ENCODE data around the gene ADGRF3. TPM values are rescaled to one million over a fixed set of nuclear protein-coding genes. Genes with fewer than 3 reads are reported as not detected.

Gene ADGRF3
- polyA plus RNA-seq, 1 of the 3 experiments (the other 2 are of a cell fraction): 0.31 TPM

GRCh38 chr2:26384597-26384996 lies 38.0 kb upstream of the ADGRF3 start:
- no peak for DNase-seq
- Histone ChIP-seq H2AFZ (ENCODE audit: low read depth) (no peak overlapping the region), H3K4me2 (no peak overlapping the region), H3K27me3 (ENCODE audit: insufficient read depth) (no peaks in the 10 kb centered on the region), H3K4me1 (ENCODE audit: control insufficient read depth in 1 of 2, insufficient read depth in 2 of 2, low read depth in 1 of 2, low read length in 1 of 2) (peaks cover 0 to 9% of the 10 kb centered on the region in 2 experiments; a peak in 2 of 4 replicates), H3F3A (replicated peaks; ENCODE audit: insufficient read depth) (no peaks in the 10 kb centered on the region), H3K4me3 (ENCODE audit: low read depth in 2 of 2, low read length in 1 of 2) (no peak overlapping the region), H3K36me3 (replicated peaks in 1 of 2; ENCODE audit: control insufficient read depth in 1 of 2, insufficient read depth in 2 of 2, low read length in 1 of 2) (peaks cover 41 to 77% of the 10 kb centered on the region in 2 experiments), H3K9me3 (no peaks in the 10 kb centered on the region), H3K9ac (no peak overlapping the region), H3K27ac (ENCODE audit: low read depth in 2 of 2, low read length in 1 of 2) (no peak overlapping the region), H3K79me2 (ENCODE audit: insufficient read depth) (no peaks in the 10 kb centered on the region), H3K9me2 (no peaks in the 10 kb centered on the region), H4K20me1 (ENCODE audit: insufficient read depth) (no peaks in the 10 kb centered on the region)
- TF ChIP-seq TAF1 (IDR thresholded peaks at IDR 0.05; ENCODE audit: borderline replicate concordance, low read depth, low read length): no peak
- no peak for TF ChIP-seq POLR2AphosphoS5 (IDR thresholded peaks at IDR 0.05; ENCODE audit: low read depth, low read length)
- no peak for TF ChIP-seq EZH2phosphoT487 (IDR thresholded peaks at IDR 0.05; ENCODE audit: borderline replicate concordance, low read depth)
- no peak for TF ChIP-seq GABPA (IDR thresholded peaks at IDR 0.05; ENCODE audit: low read depth)
- TF ChIP-seq TCF12 (IDR thresholded peaks at IDR 0.05): no peak
- TF ChIP-seq GATA2 (CRISPR knock-in tag; IDR thresholded peaks at IDR 0.05): no peak
- ChIA-PET POLR2A (no interaction called here), CTCF (interaction anchor here (0.7 to 1.6 kb wide), 5 partner anchors 9 to 34 kb away, joined by 3 to 7 read pairs (median 3); no protein-coding TSS in a partner anchor)

- Histone ChIP-seq H3K4me1 (ENCODE audit: control insufficient read depth in 1 of 2, insufficient read depth in 2 of 2, low read depth in 1 of 2, low read length in 1 of 2) (peaks cover 0 to 9% of the 10 kb centered on the region in 2 experiments; a peak in 2 of 4 replicates), H3K9me3 (no peaks in the 10 kb centered on the region), H3K9me2 (no peaks in the 10 kb centered on the region), H3K27me3 (ENCODE audit: insufficient read depth) (no peaks in the 10 kb centered on the region), H3K9ac (no peak overlapping the region), H3K79me2 (ENCODE audit: insufficient read depth) (no peaks in the 10 kb centered on the region), H2AFZ (ENCODE audit: low read depth) (no peak overlapping the region), H4K20me1 (ENCODE audit: insufficient read depth) (no peaks in the 10 kb centered on the region), H3F3A (replicated peaks; ENCODE audit: insufficient read depth) (no peaks in the 10 kb centered on the region), H3K4me3 (ENCODE audit: low read depth in 2 of 2, low read length in 1 of 2) (no peak overlapping the region), H3K4me2 (no peak overlapping the region), H3K27ac (ENCODE audit: low read depth in 2 of 2, low read length in 1 of 2) (no peak overlapping the region), H3K36me3 (replicated peaks in 1 of 2; ENCODE audit: control insufficient read depth in 1 of 2, insufficient read depth in 2 of 2, low read length in 1 of 2) (peaks cover 38 to 76% of the 10 kb centered on the region in 2 experiments)
- CTCF ChIA-PET: interaction anchor here (0.7 to 1.6 kb wide), 4 partner anchors 9 to 21 kb away, joined by 3 to 7 read pairs (median 3); no protein-coding TSS in a partner anchor
- POLR2A ChIA-PET: no interaction called here
- TF ChIP-seq RFX5 (IDR thresholded peaks at IDR 0.05; ENCODE audit: low read length) (no peak), RAD21 (IDR thresholded peaks at IDR 0.05; ENCODE audit: low read length) (no peak), EZH2phosphoT487 (IDR thresholded peaks at IDR 0.05; ENCODE audit: borderline replicate concordance, low read depth) (no peak), EP300 (IDR thresholded peaks at IDR 0.05; ENCODE audit: borderline replicate concordance in 1 of 2, low read depth in 1 of 2, low read length in 1 of 2) (no peak), SMC3 (IDR thresholded peaks at IDR 0.05; ENCODE audit: low read depth, low read length) (no peak), YY1 (IDR thresholded peaks at IDR 0.05; ENCODE audit: low read depth) (no peak), CHD2 (IDR thresholded peaks at IDR 0.05; ENCODE audit: low read length, partially characterized antibody) (no peak)
- DNase-seq: no peak
- 95% methylated on average over 9 of the region's 9 CpGs for WGBS (ENCODE audit: low lambda C conversion rate)
Measured at GRCh38 chr2:26384183-26384582, 37.6 kb upstream of the ADGRF3 start.

GRCh38 chr2:26382564-26382963 lies 36.0 kb upstream of the ADGRF3 start:
- H3K9me3 ChIP-seq: no peaks in the 10 kb centered on the region
- H3K27me3 ChIP-seq (ENCODE audit: insufficient read depth): no peaks in the 10 kb centered on the region
- ChIA-PET CTCF (interaction anchor here (0.7 to 2.1 kb wide), 5 partner anchors 9 to 52 kb away, joined by 3 to 7 read pairs (median 3); no protein-coding TSS in a partner anchor), POLR2A (no interaction called here)
- DNase-seq: no peak
- H3K4me1 ChIP-seq (ENCODE audit: control insufficient read depth in 1 of 2, insufficient read depth in 2 of 2, low read depth in 1 of 2, low read length in 1 of 2): peaks cover 0 to 9% of the 10 kb centered on the region in 2 experiments; a peak in 2 of 4 replicates
- no peaks in the 10 kb centered on the region for H3K79me2 ChIP-seq (ENCODE audit: insufficient read depth)
- no peak overlapping the region for H3K27ac ChIP-seq (ENCODE audit: low read depth in 2 of 2, low read length in 1 of 2)
- H3K9me2 ChIP-seq: no peaks in the 10 kb centered on the region
- no peaks in the 10 kb centered on the region for H3F3A ChIP-seq (replicated peaks; ENCODE audit: insufficient read depth)
- 95% methylated on average over 3 of the region's 3 CpGs for WGBS (ENCODE audit: low lambda C conversion rate)
- no peak overlapping the region for H2AFZ ChIP-seq (ENCODE audit: low read depth)
- H3K9ac ChIP-seq: no peak overlapping the region
- no peak overlapping the region for H3K4me3 ChIP-seq (ENCODE audit: low read depth in 2 of 2, low read length in 1 of 2)
- no peaks in the 10 kb centered on the region for H4K20me1 ChIP-seq (ENCODE audit: insufficient read depth)
- H3K4me2 ChIP-seq: no peak overlapping the region
- peaks cover 24 to 71% of the 10 kb centered on the region in 2 experiments for H3K36me3 ChIP-seq (replicated peaks in 1 of 2; ENCODE audit: control insufficient read depth in 1 of 2, insufficient read depth in 2 of 2, low read length in 1 of 2)
- TF ChIP-seq RXRA (IDR thresholded peaks at IDR 0.05; ENCODE audit: borderline replicate concordance, low read depth): no peak
- TF ChIP-seq USF1 (IDR thresholded peaks at IDR 0.05; ENCODE audit: borderline replicate concordance, low read depth): no peak
- no peak for TF ChIP-seq ZBTB33 (IDR thresholded peaks at IDR 0.05; ENCODE audit: borderline replicate concordance, low read depth)
- no peak for TF ChIP-seq NFIC (IDR thresholded peaks at IDR 0.05; ENCODE audit: borderline replicate concordance)
- no peak for TF ChIP-seq USF2 (IDR thresholded peaks at IDR 0.05; ENCODE audit: borderline replicate concordance, low read depth, low read length)
- no peak for TF ChIP-seq EP300 (IDR thresholded peaks at IDR 0.05; ENCODE audit: borderline replicate concordance in 1 of 2, low read depth in 1 of 2, low read length in 1 of 2)
- no peak for TF ChIP-seq TAF1 (IDR thresholded peaks at IDR 0.05; ENCODE audit: borderline replicate concordance, low read depth, low read length)
- TF ChIP-seq TCF12 (IDR thresholded peaks at IDR 0.05): no peak
- no peak for TF ChIP-seq RCOR1 (IDR thresholded peaks at IDR 0.05; ENCODE audit: low read length)

All from SK-N-SH (cell line).